Brain microvascular endothelial cell (primary cell): ENCODE measurements around the gene L3MBTL1.

Experiments used
- DNase-seq: peaks from one replicate; pipeline ENCODE4 v3.0.0-alpha.2; 2020
- H3K27ac ChIP-seq: fragments of 250-450 bp; sonication (Bioruptor Pico); 2 replicates; pipeline ENCODE4 v1.5.1; 2020; ENCODE audit warnings: mild to moderate bottlenecking, moderate library complexity
- H3K27me3 ChIP-seq: fragments of 250-450 bp; sonication (Bioruptor Pico); replicated peaks from 2 replicates; pipeline ENCODE4 v1.5.1; 2020; ENCODE audit warnings: mild to moderate bottlenecking
- H3K36me3 ChIP-seq: fragments of 250-450 bp; sonication (Bioruptor Pico); replicated peaks from 2 replicates; pipeline ENCODE4 v1.5.1; 2020; ENCODE audit warnings: mild to moderate bottlenecking
- H3K4me3 ChIP-seq: 2 replicates; pipeline ENCODE4 v1.5.1; 2011; ENCODE audit warnings: low read depth, mild to moderate bottlenecking, control low read depth, low read length, moderate library complexity
- CTCF ChIP-seq: IDR thresholded peaks from 2 replicates; pipeline ENCODE4 v1.5.1; 2011; ENCODE audit warnings: low read depth, mild to moderate bottlenecking, moderate library complexity, low read length, control low read depth, inconsistent platforms; ENCODE audit errors: missing control alignments
- in situ Hi-C: cut with HindIII; loops from 2 replicates; pipeline ENCODE4 v1.10.0; 2017; ENCODE audit warnings: low sequenced_read_pairs, low pct_ligation_motif_present

Gene L3MBTL1

DNA sequence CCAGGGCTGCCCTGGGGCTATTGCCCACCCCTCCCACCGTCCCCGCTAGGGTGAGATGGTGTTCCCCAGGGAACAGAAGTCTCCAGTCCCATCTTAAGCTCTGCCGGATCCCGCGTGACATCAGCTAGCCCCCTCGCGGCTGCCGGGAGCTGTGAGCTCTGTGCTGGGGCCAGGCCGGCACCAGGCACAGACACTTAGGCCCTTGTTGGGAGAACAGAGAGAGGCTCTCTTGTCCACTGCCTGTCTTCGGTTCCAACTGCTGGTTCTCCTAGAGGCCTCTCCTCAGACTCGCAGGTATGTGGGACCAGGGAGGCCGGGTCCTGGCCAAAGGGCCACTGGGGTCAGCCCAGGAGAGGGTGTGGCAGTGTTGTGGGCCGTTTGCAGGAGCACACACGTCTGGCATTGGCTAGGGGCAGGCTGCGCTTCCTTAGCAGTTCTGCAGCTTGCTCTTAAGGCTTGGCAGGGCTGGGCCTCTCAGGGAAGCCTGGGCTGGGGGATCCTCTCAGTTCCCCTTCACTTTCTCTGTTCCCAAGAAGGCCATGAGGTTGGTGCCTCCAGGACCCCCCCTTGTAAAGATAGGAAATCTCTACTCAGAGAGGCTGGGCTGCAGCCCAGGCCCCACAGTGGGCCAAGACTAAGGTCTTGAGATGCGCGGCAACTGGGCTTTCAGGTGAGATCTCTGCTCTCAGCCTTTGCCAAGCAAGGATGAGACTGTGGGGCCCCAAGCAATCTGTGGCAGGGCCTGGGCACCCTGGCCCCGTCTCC is 57.7 kb downstream of the L3MBTL1 start:
- no peak overlapping the region for H3K4me3 ChIP-seq
- H3K27me3 ChIP-seq, result no peaks in the 10 kb centered on the region
- no peak for TF ChIP-seq CTCF
- in situ Hi-C loops, result no loop called here
- no peak overlapping the region for H3K27ac ChIP-seq
- no peak for DNase-seq
- no peaks in the 10 kb centered on the region for H3K36me3 ChIP-seq

- Histone ChIP-seq H3K27me3 (no peaks in the 10 kb centered on the region), H3K27ac (no peak overlapping the region), H3K4me3 (no peak overlapping the region), H3K36me3 (no peaks in the 10 kb centered on the region)
- no peak for TF ChIP-seq CTCF
- no peak for DNase-seq
- in situ Hi-C loops, result no loop called here
Observed at GRCh38 chr20:43565758-43566104, 58.2 kb downstream of the L3MBTL1 start.

DNA sequence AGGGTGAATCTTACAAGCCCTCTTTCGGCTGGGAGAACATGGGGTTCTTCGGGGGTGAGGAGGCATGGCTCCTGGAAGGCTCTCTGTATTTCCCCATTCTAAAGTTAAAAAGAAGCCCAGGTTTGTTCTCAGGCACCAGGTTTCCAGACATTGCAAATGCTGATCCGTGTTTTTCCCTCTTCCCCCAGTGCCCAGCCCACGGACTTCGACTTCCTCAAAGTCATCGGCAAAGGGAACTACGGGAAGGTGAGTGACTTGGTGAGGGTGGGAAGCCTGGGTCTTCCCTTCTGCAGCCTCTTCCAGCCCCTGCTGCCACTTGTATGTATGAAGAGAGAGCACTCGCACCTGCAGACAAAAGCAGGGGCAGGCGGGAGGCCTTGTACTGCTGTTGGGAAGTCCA is 60.0 kb downstream of the L3MBTL1 start:
- no peak overlapping the region for H3K4me3 ChIP-seq
- TF ChIP-seq CTCF, result no peak
- in situ Hi-C loops, result no loop called here
- no peak for DNase-seq
- no peaks in the 10 kb centered on the region for H3K27me3 ChIP-seq
- H3K36me3 ChIP-seq, result no peaks in the 10 kb centered on the region
- H3K27ac ChIP-seq, result no peak overlapping the region

DNA sequence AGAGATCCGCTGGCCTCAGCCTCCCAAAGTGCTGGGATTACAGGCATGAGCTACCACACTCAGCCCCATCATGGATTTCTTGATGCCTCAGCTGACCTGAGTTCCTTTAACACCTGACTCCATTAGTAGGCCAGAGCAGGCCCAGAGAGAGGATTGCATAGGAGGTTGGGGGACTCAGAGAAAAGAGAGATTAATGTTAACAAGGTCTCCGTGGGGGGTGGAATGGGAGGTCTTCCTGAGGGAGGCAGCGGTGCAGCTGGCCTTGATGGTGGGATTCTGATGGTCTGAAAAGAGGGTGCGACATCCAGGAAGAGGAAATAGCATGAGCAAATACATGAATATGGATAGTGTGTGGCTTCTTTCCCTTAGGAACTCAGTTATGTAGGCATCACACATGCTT is 61.2 kb downstream of the L3MBTL1 start:
- H3K27ac ChIP-seq, result no peak overlapping the region
- in situ Hi-C loops, result no loop called here
- H3K36me3 ChIP-seq, result no peaks in the 10 kb centered on the region
- DNase-seq, result no peak
- no peaks in the 10 kb centered on the region for H3K27me3 ChIP-seq
- TF ChIP-seq CTCF, result no peak
- no peak overlapping the region for H3K4me3 ChIP-seq

- Histone ChIP-seq H3K27me3 (no peaks in the 10 kb centered on the region), H3K4me3 (no peak overlapping the region), H3K36me3 (no peaks in the 10 kb centered on the region), H3K27ac (no peak overlapping the region)
- in situ Hi-C loops, result no loop called here
- DNase-seq, result no peak
- no peak for TF ChIP-seq CTCF
Observed at GRCh38 chr20:43569282-43569681, 61.8 kb downstream of the L3MBTL1 start.

GRCh38 chr20:43570496-43570895 is 63.0 kb downstream of the L3MBTL1 start:
- no peaks in the 10 kb centered on the region for H3K27me3 ChIP-seq
- TF ChIP-seq CTCF, result no peak

More at GRCh38 chr20:43570496-43570895, 63.0 kb downstream of the L3MBTL1 start:
- H3K4me3 ChIP-seq, result no peak overlapping the region
- in situ Hi-C loops, result no loop called here
- no peak overlapping the region for H3K27ac ChIP-seq
- no peaks in the 10 kb centered on the region for H3K36me3 ChIP-seq
- no peak for DNase-seq
